Activated CD4-positive, alpha-beta T cell treated with anti-CD3 and anti-CD28 coated beads, Interleukin-10, Interleukin-2, amounts not matched to agents 100 ng/mL and 50 ng/mL, durations not matched to agents 16 hours and 8 hours (primary cell): ENCODE results near the gene SPAG17.
"Not testable (repeated sequence)": the region's sequence is repeated elsewhere in the genome, so short reads cannot be mapped to it uniquely, and the experiment has no call there.

Source experiments
- DNase-seq: peaks from one replicate; pipeline ENCODE4 v3.0.0-alpha.2; 2020

SPAG17 gene

GRCh38 chr1:117964290-117965038 lies 220.6 kb downstream of the SPAG17 start:
- no peak for DNase-seq

- no peak for DNase-seq
Observed at GRCh38 chr1:117959364-117959763, 225.7 kb downstream of the SPAG17 start.

- no peak for DNase-seq
Observed at GRCh38 chr1:117952386-117952785, 232.6 kb downstream of the SPAG17 start.

- no peak for DNase-seq
Observed at GRCh38 chr1:117942293-117942692, 242.7 kb downstream of the SPAG17 start.

- DNase-seq, result peak; percentile 9
Observed at GRCh38 chr1:117933769-117934168, 251.3 kb downstream of the SPAG17 start.

- no peak for DNase-seq
Observed at GRCh38 chr1:117932576-117932975, 252.5 kb downstream of the SPAG17 start.

GRCh38 chr1:117930484-117930883 lies 254.5 kb downstream of the SPAG17 start:
- peak; percentile 9 for DNase-seq

GRCh38 chr1:117930173-117930447 lies 254.9 kb downstream of the SPAG17 start:
- no peak for DNase-seq

GRCh38 chr1:117929343-117930172 lies 255.5 kb downstream of the SPAG17 start, which contains the start of the genes GDAP2 and WDR3:
Gene GDAP2, minus strand, starts transcription at chr1:117929621. Its CDS starts 9,264 bp downstream, at chr1:117920357.
Gene WDR3, plus strand, starts transcription at chr1:117929739. Its CDS starts 3,581 bp downstream, at chr1:117933320.
- DNase-seq, result peak; percentile 98

- peak; percentile 31 for DNase-seq
Observed at GRCh38 chr1:117928881-117929342, 256.1 kb downstream of the SPAG17 start.

- no peak for DNase-seq
Observed at GRCh38 chr1:117925981-117926380, 259.0 kb downstream of the SPAG17 start.

GRCh38 chr1:117922717-117923116 lies 262.3 kb downstream of the SPAG17 start:
- not testable (repeated sequence) for DNase-seq

- no peak for DNase-seq
Observed at GRCh38 chr1:117921991-117922390, 263.0 kb downstream of the SPAG17 start.

GRCh38 chr1:117919376-117919775 lies 265.7 kb downstream of the SPAG17 start:
- DNase-seq, result no peak

GRCh38 chr1:117911051-117911450 lies 274.0 kb downstream of the SPAG17 start:
- DNase-seq, result no peak

GRCh38 chr1:117905019-117905418 lies 280.0 kb downstream of the SPAG17 start:
- no peak for DNase-seq

GRCh38 chr1:117904485-117904884 lies 280.5 kb downstream of the SPAG17 start:
- no peak for DNase-seq
